ENCODE results near the gene GPBP1L1.
"Not testable (repeated sequence)": the region's sequence is repeated elsewhere in the genome, so short reads cannot be mapped to it uniquely, and the experiment has no call there.

Gene GPBP1L1, protein sequence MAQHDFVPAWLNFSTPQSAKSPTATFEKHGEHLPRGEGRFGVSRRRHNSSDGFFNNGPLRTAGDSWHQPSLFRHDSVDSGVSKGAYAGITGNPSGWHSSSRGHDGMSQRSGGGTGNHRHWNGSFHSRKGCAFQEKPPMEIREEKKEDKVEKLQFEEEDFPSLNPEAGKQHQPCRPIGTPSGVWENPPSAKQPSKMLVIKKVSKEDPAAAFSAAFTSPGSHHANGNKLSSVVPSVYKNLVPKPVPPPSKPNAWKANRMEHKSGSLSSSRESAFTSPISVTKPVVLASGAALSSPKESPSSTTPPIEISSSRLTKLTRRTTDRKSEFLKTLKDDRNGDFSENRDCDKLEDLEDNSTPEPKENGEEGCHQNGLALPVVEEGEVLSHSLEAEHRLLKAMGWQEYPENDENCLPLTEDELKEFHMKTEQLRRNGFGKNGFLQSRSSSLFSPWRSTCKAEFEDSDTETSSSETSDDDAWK

DNA sequence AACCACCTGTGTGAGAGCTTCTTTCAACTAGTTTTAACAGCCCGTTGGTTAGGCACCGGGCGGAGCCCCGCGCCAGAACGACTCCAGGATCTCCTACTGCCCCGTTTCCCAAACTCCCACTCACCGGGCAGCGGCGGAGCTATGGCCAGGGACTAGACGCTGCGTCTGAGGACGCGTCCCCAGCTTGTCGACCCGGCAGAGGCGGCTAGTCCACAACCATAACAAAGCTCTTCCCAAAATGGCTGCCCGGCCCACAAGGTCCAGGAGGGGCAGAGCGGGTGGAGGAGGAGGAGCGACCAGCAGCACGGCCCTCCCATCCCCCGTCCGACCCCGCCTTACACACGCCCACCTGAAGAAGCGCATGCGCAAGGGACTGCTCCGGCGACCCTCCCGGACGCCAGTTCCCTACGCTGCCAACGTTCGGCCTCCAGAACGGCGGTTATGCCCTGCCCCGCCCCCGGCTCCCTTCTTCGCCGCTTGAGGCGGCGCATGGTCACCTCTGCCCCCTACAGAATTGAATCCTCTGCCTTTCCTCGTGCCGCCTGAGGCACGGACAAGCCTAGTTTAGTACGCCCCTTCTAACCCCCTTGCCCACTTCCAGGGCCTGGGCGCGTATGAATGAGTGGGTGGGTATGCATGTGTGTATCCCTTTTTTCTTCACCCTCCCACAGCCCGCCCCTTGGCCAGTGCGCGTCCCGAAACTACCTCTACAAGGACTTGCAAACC is at the start of gene GPBP1L1:
Gene GPBP1L1 (minus strand): TSS at position 246 of the 726 bp plus-strand sequence. CDS start 27,446 bp downstream, outside the sequence.
- peak; percentile 99 for DNase-seq
- peaks cover 57% of the 10 kb centered on the region for H3K4me1 Mint-ChIP-seq (ENCODE audit: low read depth)
- H3K27ac Mint-ChIP-seq, result peak within 1 kb of the TSS; percentile 98
- peaks cover 74% of the 10 kb centered on the region for H3K36me3 Mint-ChIP-seq (ENCODE audit: low read depth)
- H3K9me3 Mint-ChIP-seq, result no peaks in the 10 kb centered on the region
- peak within 1 kb of the TSS; percentile 99 for H3K4me3 Mint-ChIP-seq
- no peaks in the 10 kb centered on the region for H3K27me3 Mint-ChIP-seq

DNA sequence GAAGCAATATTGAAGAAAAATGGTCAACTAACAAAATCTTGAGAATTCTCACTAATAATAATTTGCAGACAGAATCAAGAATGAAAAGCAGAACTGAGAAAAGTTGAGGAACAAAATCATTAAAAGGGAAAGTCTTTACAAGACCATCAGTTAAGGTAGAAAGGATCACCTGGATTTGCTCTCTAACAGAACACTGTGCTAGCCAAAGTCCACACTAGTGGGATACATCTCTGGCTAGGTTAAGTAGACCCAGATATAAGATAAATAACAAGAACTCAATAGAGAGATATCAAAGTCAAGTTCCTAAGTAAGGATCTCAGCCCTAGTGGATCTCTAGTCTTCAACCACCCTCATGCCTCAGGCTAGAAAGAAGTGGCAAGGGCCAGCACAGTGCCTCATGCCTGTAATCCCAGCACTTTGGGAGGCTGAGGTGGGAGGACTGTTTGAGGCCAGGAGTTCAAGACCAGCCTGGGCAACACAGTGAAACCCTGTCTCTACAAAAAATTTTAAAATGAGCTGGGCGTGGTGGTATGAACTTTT is 44.5 kb upstream of the GPBP1L1 start:
- peaks cover 7% of the 10 kb centered on the region for H3K4me1 Mint-ChIP-seq (ENCODE audit: low read depth)
- no peak for DNase-seq
- peaks cover 12% of the 10 kb centered on the region for H3K36me3 Mint-ChIP-seq (ENCODE audit: low read depth)
- no peaks in the 10 kb centered on the region for H3K27me3 Mint-ChIP-seq
- no peaks in the 10 kb centered on the region for H3K9me3 Mint-ChIP-seq
- H3K4me3 Mint-ChIP-seq, result no peak overlapping the region
- H3K27ac Mint-ChIP-seq, result no peak overlapping the region

DNA sequence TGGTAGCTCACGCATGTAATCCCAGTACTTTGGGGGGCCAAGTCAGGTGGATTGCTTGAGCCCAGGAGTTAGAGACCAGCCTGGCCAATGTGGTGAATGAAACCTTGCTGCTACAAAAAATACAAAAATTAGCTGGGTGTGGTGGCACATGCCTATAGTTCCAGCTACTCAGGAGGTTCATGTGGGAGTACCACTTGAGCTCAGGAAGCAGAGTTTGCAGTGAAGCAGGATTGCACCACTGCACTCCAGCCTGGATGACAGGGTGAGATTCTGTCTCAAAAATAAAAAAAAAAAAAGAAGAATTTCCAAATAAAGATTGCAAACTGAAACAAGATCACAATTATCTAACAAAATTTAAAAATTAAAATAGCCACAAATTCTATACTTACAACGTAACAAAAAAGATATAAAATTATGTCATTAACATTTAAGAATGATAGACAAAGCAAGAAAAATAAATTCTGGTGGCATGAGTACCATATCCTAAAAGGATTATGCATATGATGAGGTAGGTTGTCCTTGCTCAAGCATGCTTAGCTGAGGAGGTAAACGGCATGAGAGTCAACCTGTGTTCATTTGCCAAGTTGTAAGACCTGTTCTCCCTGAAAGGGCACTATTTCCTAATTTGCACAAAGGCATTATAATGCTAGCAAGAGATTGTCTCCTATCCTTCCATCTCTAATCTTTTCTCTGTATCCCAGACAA is 43.9 kb upstream of the GPBP1L1 start:
- peaks cover 7% of the 10 kb centered on the region for H3K4me1 Mint-ChIP-seq (ENCODE audit: low read depth)
- no peak overlapping the region for H3K4me3 Mint-ChIP-seq
- no peak for DNase-seq
- H3K27me3 Mint-ChIP-seq, result no peaks in the 10 kb centered on the region
- H3K27ac Mint-ChIP-seq, result no peak overlapping the region
- peaks cover 12% of the 10 kb centered on the region for H3K36me3 Mint-ChIP-seq (ENCODE audit: low read depth)
- H3K9me3 Mint-ChIP-seq, result no peaks in the 10 kb centered on the region

DNA sequence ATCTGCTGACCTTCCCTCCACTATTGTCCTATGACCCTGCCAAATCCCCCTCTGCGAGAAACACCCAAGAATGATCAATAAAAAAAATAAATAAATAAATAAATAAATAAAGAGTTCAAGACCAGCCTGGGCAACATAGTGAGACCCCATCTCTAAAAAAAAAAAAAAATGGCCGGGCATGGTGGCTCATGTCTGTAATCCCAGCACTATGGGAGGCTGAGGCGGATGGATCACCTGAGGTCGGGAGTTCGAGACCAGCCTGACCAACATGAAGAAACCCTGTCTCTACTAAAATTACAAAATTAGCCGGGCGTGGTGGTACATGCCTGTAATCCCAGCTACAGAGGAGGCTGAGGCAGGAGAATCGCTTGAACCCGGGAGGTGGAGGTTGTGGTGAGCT is 39.7 kb upstream of the GPBP1L1 start:
- H3K27me3 Mint-ChIP-seq; DNase-seq; H3K4me1 Mint-ChIP-seq (ENCODE audit: low read depth); H3K9me3 Mint-ChIP-seq; H3K27ac Mint-ChIP-seq; H3K4me3 Mint-ChIP-seq: not testable (repeated sequence)
- peaks cover 13% of the 10 kb centered on the region for H3K36me3 Mint-ChIP-seq (ENCODE audit: low read depth)

DNA sequence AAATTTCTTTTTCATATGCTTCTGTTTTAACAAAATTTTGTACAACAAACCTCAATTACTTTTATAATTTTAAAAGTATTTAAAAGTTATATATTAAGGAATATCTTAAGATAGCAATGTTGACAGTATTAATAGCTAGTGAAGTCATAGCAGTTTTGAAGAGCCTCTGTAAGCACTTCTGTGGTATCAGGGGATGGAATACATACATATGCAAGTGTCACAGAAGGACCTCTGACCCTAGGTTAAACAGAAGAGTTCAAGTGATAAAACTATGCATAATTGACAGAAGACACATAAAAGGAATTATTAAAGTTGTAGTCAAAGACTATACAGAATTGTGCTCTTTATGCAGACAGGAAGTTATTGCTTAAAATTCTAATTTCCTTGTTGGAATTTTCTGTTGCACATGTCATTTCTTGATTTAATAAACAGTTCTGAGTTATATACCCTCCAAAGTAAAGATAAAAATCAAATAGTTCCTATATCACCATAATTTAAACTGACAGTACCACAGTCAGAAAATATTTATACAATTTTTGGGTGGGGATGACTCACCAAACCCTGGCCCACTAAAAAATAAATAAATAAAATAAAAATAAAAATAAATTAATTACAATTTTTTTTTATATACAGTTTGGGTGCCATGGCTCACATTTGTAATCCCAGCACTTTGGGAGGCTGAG is 37.1 kb upstream of the GPBP1L1 start:
- no peaks in the 10 kb centered on the region for H3K27me3 Mint-ChIP-seq
- H3K27ac Mint-ChIP-seq, result no peak overlapping the region
- peaks cover 10% of the 10 kb centered on the region for H3K36me3 Mint-ChIP-seq (ENCODE audit: low read depth)
- no peaks in the 10 kb centered on the region for H3K9me3 Mint-ChIP-seq
- no peaks in the 10 kb centered on the region for H3K4me1 Mint-ChIP-seq (ENCODE audit: low read depth)
- no peak for DNase-seq
- H3K4me3 Mint-ChIP-seq, result no peak overlapping the region

DNA sequence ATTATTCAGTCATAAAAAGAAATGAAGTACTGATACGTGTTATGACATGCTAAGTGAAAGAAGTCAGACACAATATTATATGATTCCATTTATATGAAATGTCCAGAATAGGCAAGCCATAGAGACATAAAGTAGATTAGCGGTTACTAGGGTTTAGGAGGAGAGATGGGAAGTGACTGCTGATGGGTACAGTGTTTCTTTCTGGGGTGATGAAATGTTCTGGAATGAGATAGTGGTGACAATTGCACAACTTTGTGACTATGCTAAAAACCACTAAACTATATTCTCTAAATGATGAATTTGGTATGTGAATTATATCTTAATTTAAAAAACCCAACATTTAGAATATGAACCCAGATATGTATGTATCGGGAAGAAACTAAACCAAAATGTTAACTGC is 36.5 kb upstream of the GPBP1L1 start:
- no peaks in the 10 kb centered on the region for H3K9me3 Mint-ChIP-seq
- no peak for DNase-seq
- H3K4me1 Mint-ChIP-seq (ENCODE audit: low read depth), result no peaks in the 10 kb centered on the region
- H3K36me3 Mint-ChIP-seq (ENCODE audit: low read depth), result peaks cover 12% of the 10 kb centered on the region
- no peak overlapping the region for H3K27ac Mint-ChIP-seq
- no peaks in the 10 kb centered on the region for H3K27me3 Mint-ChIP-seq
- no peak overlapping the region for H3K4me3 Mint-ChIP-seq

DNA sequence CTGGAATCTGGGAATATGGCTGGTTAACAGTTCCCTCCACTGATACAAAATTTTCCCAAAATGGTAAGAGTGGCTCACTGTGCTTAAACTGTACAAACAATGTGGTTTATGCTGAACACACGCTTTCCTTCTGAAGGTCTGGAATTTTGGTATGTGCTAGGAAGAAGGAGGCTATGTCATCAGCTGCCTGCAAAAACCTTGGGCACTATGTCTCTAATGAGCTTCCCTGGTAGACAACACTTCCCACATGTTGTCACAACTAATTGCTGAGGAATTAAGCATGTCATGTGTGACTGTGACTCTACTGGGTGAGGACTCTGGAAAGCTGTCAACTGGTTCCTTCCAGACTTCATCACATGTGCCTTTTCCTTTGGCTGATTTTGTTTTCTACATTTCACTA is 34.9 kb upstream of the GPBP1L1 start:
- no peak overlapping the region for H3K27ac Mint-ChIP-seq
- peaks cover 15% of the 10 kb centered on the region for H3K36me3 Mint-ChIP-seq (ENCODE audit: low read depth)
- no peaks in the 10 kb centered on the region for H3K27me3 Mint-ChIP-seq
- H3K4me3 Mint-ChIP-seq, result no peak overlapping the region
- H3K9me3 Mint-ChIP-seq, result no peaks in the 10 kb centered on the region
- no peak for DNase-seq
- no peaks in the 10 kb centered on the region for H3K4me1 Mint-ChIP-seq (ENCODE audit: low read depth)

DNA sequence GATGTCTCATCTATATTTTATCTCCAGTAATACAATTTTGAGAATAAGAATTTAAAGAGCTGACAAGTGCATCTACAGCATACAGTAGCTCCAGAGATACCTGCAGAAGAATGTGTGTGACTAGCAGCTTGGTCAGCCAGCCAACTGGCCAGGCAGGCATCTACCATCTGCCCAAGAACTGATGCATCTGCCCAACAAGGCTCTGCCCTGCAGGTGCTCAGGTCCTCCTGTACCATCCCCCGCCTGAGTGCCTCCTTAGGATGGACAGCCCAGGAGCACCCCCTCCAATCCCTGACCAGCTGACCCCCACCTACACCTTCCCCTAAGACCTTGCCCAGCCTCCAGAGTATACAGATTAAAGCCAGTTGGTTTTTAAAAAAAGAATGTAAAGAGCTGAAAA is 32.0 kb upstream of the GPBP1L1 start:
- Mint-ChIP-seq H3K4me3 (no peak overlapping the region), H3K4me1 (ENCODE audit: low read depth) (no peaks in the 10 kb centered on the region), H3K36me3 (ENCODE audit: low read depth) (peaks cover 31% of the 10 kb centered on the region), H3K27ac (no peak overlapping the region), H3K9me3 (no peaks in the 10 kb centered on the region), H3K27me3 (no peaks in the 10 kb centered on the region)
- no peak for DNase-seq

DNA sequence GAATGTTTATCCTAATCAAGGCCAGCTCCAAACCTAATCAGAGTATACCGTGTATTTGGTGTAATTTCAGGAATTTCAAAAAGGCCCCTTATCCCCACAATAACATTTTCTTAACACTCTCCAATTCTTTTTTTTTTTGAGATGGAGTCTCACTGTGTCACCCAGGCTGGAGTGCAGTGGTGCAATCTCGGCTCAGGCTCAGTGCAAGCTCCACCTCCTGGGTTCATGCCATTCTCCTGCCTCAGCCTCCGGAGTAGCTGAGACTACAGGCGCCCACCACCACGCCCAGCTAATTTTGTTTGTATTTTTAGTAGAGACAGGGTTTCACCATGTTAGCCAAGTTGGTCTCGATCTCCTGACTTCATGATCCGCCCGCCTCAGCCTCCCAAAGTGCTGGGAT is 31.1 kb upstream of the GPBP1L1 start:
- not testable (repeated sequence) for H3K9me3 Mint-ChIP-seq; H3K4me3 Mint-ChIP-seq; DNase-seq; H3K27me3 Mint-ChIP-seq; H3K4me1 Mint-ChIP-seq (ENCODE audit: low read depth); H3K27ac Mint-ChIP-seq
- peaks cover 35% of the 10 kb centered on the region for H3K36me3 Mint-ChIP-seq (ENCODE audit: low read depth)

DNA sequence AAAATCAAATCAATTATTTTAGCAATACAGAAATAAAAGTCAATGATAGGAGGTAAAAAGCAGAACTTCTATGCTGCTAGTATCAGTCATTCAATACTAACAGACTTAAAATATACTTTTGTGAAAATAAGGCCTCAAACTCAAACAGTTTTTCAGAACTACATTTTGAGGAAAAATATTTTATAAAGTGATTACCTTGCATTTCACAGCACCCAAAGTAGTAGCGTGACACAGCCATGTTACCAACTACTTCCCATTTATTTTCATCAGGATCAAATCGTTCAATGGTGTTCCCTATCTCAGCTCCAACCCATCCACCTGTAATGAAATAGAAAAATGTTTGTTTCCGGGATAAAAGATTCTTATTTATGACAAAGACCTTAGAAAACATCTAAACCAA is 30.4 kb upstream of the GPBP1L1 start:
- no peaks in the 10 kb centered on the region for H3K4me1 Mint-ChIP-seq (ENCODE audit: low read depth)
- no peaks in the 10 kb centered on the region for H3K27me3 Mint-ChIP-seq
- H3K36me3 Mint-ChIP-seq (ENCODE audit: low read depth), result peaks cover 40% of the 10 kb centered on the region
- H3K9me3 Mint-ChIP-seq, result no peaks in the 10 kb centered on the region
- no peak for DNase-seq
- no peak overlapping the region for H3K4me3 Mint-ChIP-seq
- no peak overlapping the region for H3K27ac Mint-ChIP-seq

DNA sequence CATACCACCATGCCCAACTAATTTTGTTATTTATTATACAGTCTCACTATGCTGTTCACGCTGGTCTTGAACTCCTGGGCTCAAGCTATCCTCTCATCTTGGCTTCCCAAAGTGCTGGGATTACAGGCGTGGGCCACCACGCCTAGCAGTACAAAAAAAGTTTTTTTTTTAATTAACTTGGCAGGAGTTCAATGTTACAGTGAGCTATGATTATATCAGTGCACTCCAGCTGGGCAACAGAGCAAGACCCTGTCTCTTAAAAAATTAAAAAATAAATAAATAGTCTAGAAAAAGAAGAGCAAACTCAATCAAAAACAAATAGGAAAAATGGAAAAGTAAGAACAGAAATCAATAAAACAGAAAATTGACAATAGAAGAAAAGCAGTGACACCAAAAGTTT is 27.4 kb upstream of the GPBP1L1 start:
- Mint-ChIP-seq H3K36me3 (ENCODE audit: low read depth) (peaks cover 51% of the 10 kb centered on the region), H3K27me3 (no peaks in the 10 kb centered on the region), H3K9me3 (no peaks in the 10 kb centered on the region), H3K4me1 (ENCODE audit: low read depth) (no peaks in the 10 kb centered on the region), H3K27ac (no peak overlapping the region), H3K4me3 (no peak overlapping the region)
- DNase-seq, result no peak

DNA sequence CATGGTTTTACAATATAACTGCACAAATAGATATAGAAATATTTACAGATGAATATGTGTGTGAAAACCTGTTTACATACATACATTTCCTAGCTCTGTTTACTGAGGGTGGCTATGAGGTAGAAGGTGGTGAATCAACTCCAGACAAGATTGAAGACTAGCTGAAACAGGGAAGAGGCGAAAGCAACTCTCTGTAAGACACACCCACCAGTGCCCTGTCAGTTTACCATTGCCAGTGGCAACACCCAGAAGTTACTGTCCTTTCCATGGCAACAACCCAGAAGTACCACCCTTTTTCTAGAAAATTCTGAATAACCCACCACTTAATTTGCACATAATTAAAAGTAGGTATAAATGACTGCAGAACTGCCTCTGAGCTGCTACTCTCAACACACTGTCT is 18.3 kb upstream of the GPBP1L1 start:
- peaks cover 3% of the 10 kb centered on the region for H3K9me3 Mint-ChIP-seq
- H3K27ac Mint-ChIP-seq, result no peak overlapping the region
- H3K36me3 Mint-ChIP-seq (ENCODE audit: low read depth), result peaks cover 43% of the 10 kb centered on the region
- no peaks in the 10 kb centered on the region for H3K4me1 Mint-ChIP-seq (ENCODE audit: low read depth)
- no peaks in the 10 kb centered on the region for H3K27me3 Mint-ChIP-seq
- no peak for DNase-seq
- H3K4me3 Mint-ChIP-seq, result no peak overlapping the region

DNA sequence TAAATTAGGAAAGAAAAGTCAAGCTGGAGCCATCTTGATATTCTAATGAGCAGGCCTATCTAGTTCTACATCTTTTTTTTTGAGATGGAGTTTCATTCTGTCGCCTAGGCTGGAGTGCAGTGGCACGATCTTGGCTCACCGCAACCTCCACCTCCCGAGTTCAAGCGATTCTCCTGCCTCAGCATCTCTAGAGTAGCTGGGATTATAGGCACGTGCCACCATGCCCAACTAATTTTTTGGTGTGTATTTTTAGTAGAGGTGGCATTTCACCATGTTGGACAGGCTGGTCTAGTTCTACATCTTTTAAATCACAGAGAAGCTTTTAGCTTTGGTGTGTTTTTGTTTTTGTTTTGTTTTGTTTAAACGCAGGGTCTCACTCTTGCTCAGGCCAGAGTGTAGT is 8.5 kb upstream of the GPBP1L1 start:
- Mint-ChIP-seq H3K27ac (peak overlapping the region; percentile 73), H3K36me3 (ENCODE audit: low read depth) (peaks cover 80% of the 10 kb centered on the region)

DNA sequence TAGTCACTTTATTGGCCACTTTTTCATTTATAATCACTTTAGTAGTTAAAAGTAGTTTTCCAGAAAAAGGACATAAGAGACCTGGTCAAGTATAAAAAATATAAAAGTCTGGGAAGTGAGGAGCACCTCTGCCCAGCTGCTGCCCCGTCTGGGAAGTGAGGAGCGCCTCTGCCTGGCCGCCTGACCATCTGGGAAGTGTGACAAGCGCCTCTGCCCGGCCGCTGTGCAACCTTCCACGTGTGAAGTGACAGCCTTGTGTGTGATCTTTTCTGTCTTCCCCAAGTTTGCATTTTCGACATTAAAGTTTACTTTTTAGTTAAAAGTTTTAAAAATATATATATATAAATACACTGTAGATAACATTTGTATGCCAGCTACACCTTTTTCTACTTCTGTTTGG is 7.5 kb upstream of the GPBP1L1 start:
- not testable (repeated sequence) for H3K4me3 Mint-ChIP-seq, H3K27me3 Mint-ChIP-seq, H3K9me3 Mint-ChIP-seq, H3K27ac Mint-ChIP-seq, DNase-seq
- H3K4me1 Mint-ChIP-seq (ENCODE audit: low read depth), result peaks cover 26% of the 10 kb centered on the region
- H3K36me3 Mint-ChIP-seq (ENCODE audit: low read depth), result peaks cover 86% of the 10 kb centered on the region

More for the DNA sequence above, 8.5 kb upstream of the GPBP1L1 start:
- Mint-ChIP-seq H3K4me1 (ENCODE audit: low read depth) (peaks cover 19% of the 10 kb centered on the region), H3K9me3 (no peaks in the 10 kb centered on the region), H3K27me3 (no peaks in the 10 kb centered on the region), H3K4me3 (no peak overlapping the region)
- DNase-seq, result no peak
